HepG2 (cell line): ENCODE measurements around the gene CYP46A1. TPM values are rescaled to one million over a fixed set of nuclear protein-coding genes. Genes with fewer than 3 reads are reported as not detected.

Experiments
- ATAC-seq: fragments of 200-7000 bp; cut with Tn5 transposase; 3 replicates; pipeline ENCODE4 v1.9.1; 2020; ENCODE audit warnings: mild to moderate bottlenecking, moderate library complexity
- BruUV-seq: library from RNA; stranded (reverse); fragments of 400-500 nt; replicated peaks from 2 replicates; lab custom pipeline; 2021; lab: Mats Ljungman, UMichigan
- CTCF ChIA-PET: fragments of 300-600 bp; formaldehyde crosslinking; extraction: SDS; loops from one replicate; lab custom pipeline; 2021; ENCODE audit warnings: low total read pairs, inconsistent platforms, low intra/inter-chr PET ratio; lab: Yijun Ruan, JAX
- POLR2A ChIA-PET: fragments of 350-600 bp; sonication (Branson Sonifier 250); formaldehyde crosslinking; loops from one replicate; lab custom pipeline; 2020; ENCODE audit warnings: antibody characterized with exemption, inconsistent platforms; lab: Yijun Ruan, JAX
- DNase-seq: peaks from one replicate; pipeline ENCODE4 v3.0.0-alpha.2; 2015; ENCODE audit warnings: low spot score
- FAIRE-seq: peaks from 3 replicates; lab custom pipeline; 2011; peaks lifted over from hg19 to GRCh38; lab: Jason Lieb, UNC
- H2AFZ ChIP-seq: one replicate; pipeline ENCODE4 v1.6.1; 2011; ENCODE audit warnings: low read length, inconsistent platforms
- H3K27ac ChIP-seq: fragments of 300-600 bp; 3 replicates; pipeline ENCODE4 v1.8.0; 2011; ENCODE audit warnings: mixed run types, mild to moderate bottlenecking, mixed read lengths, low read length, inconsistent platforms; ENCODE audit not compliant: insufficient read depth; ENCODE audit errors: extremely low read length
- H3K27me3 ChIP-seq, 2 experiments: fragments of 200-600 bp in 1 of 2; 2 replicates in 1 of 2; 3 replicates in 1 of 2; pipeline versions ENCODE4 v1.6.0 to v1.8.0; 2011; ENCODE audit warnings: low read length in 2 of 2, mild to moderate bottlenecking in 2 of 2, moderate library complexity in 2 of 2, inconsistent platforms in 1 of 2; ENCODE audit not compliant: insufficient read depth in 2 of 2, control insufficient read depth in 1 of 2
- H3K36me3 ChIP-seq, 2 experiments: fragments of 200-600 bp in 1 of 2; replicated peaks in 1 of 2; 2 replicates in 1 of 2; 3 replicates in 1 of 2; pipeline versions ENCODE4 v1.5.1 to v1.8.0; 2011; ENCODE audit warnings: low read length in 2 of 2, inconsistent platforms in 1 of 2; ENCODE audit not compliant: insufficient read depth in 2 of 2, control insufficient read depth in 1 of 2
- H3K4me1 ChIP-seq: 2 replicates; pipeline ENCODE4 v1.5.1; 2012; ENCODE audit warnings: low read length, inconsistent platforms; ENCODE audit not compliant: insufficient read depth
- H3K4me2 ChIP-seq: 2 replicates; pipeline ENCODE4 v1.6.0; 2011; ENCODE audit warnings: low read depth, low read length, inconsistent platforms
- H3K4me3 ChIP-seq, 3 experiments: fragments of 200-600 bp in 1 of 3; sonication (generic), shearing (Covaris generic) in 1 of 3; replicated peaks in 1 of 3; 2 replicates each; pipeline ENCODE4 v1.5.1; 2011 to 2016; ENCODE audit warnings: low read length in 3 of 3, inconsistent platforms in 2 of 3, low read depth in 2 of 3, mild to moderate bottlenecking in 2 of 3, control low read depth in 1 of 3, mixed read lengths in 1 of 3; ENCODE audit not compliant: insufficient read depth in 1 of 3
- H3K79me2 ChIP-seq: one replicate; pipeline ENCODE4 v1.6.1; 2011; ENCODE audit warnings: low read length, inconsistent platforms; ENCODE audit not compliant: insufficient read depth
- H3K9ac ChIP-seq: 2 replicates; pipeline ENCODE4 v1.6.0; 2011; ENCODE audit warnings: mild to moderate bottlenecking, low read depth, low read length, inconsistent platforms; ENCODE audit not compliant: insufficient read depth
- H3K9me3 ChIP-seq: 2 replicates; pipeline ENCODE4 v1.5.1; 2012; ENCODE audit warnings: mild to moderate bottlenecking, low read length
- H4K20me1 ChIP-seq: 2 replicates; pipeline ENCODE4 v1.6.0; 2011; ENCODE audit warnings: inconsistent platforms, mild to moderate bottlenecking, low read length, moderate library complexity; ENCODE audit not compliant: insufficient read depth
- ARNTL ChIP-seq: sonication (generic); formaldehyde crosslinking; IDR thresholded peaks from 2 replicates; pipeline ENCODE4 v1.4.0; 2020; ENCODE audit warnings: mild to moderate bottlenecking, missing genetic modification reagents
- KAT7 ChIP-seq: IDR thresholded peaks from 2 replicates; pipeline ENCODE4 v1.6.1; 2018; ENCODE audit warnings: borderline replicate concordance, missing compliant biosample characterization
- PCBP2 ChIP-seq: fragments of 200-400 bp; formaldehyde crosslinking; optimal IDR thresholded peaks from 2 replicates; pipeline ENCODE3; 2018; ENCODE audit warnings: low read length, low read depth; ENCODE audit not compliant: poor library complexity, severe bottlenecking
- TBX2 ChIP-seq: sonication (generic); formaldehyde crosslinking; IDR thresholded peaks from 2 replicates; pipeline ENCODE4 v1.5.0; 2020; ENCODE audit warnings: missing genetic modification reagents, mild to moderate bottlenecking, borderline replicate concordance
- ZNF768 ChIP-seq: sonication (generic); formaldehyde crosslinking; IDR thresholded peaks from 2 replicates; pipeline ENCODE4 v1.4.0; 2020; ENCODE audit warnings: missing genetic modification reagents
- WGBS: methylation state at CpG from one replicate; pipeline ENCODE4 v1.1.6; 2017; ENCODE audit warnings: low lambda C conversion rate; 5-methylcytosine and 5-hydroxymethylcytosine counted together
- in situ Hi-C: cut with HindIII; loops from 2 replicates; pipeline ENCODE4 v1.10.0; 2017; ENCODE audit warnings: low pct_unique_long_range_greater_than_20kb; ENCODE audit not compliant: extremely low pct_ligation_motif_present
- intact Hi-C: fragments of 100-400 bp; cut with micrococcal nuclease; formaldehyde crosslinking; loops from one replicate; pipeline ENCODE4 v1.10.0; 2022; ENCODE audit not compliant: unreplicated experiment
- polyA plus RNA-seq, 8 experiments: library from polyadenylated mRNA; depleted of rRNA in 3 of 8; stranded (reverse) in 7 of 8; unstranded in 1 of 8; fragments of >200 nt; fragmentation: Illumina TruSeq in 4 of 8; extraction: Trizol in 4 of 8; gene quantifications; 2 replicates each; pipeline versions ENCODE4 v1.2.1 to v1.2.3, GENCODE V29; 2011 to 2016; ENCODE audit warnings: low read depth in 4 of 8, missing spikeins in 1 of 8, mixed read lengths in 1 of 8; ENCODE audit not compliant: insufficient read depth in 1 of 8
- total RNA-seq, 5 experiments: library from RNA; depleted of rRNA; stranded (reverse); fragments of >200 nt; fragmentation: Illumina TruSeq; extraction: Trizol; gene quantifications; 2 replicates each; pipeline ENCODE4 v1.2.3, GENCODE V29; 2016; ENCODE audit warnings: low read depth in 1 of 5
- TF ChIP-seq, protein P1 (sequence below): sonication (generic); formaldehyde crosslinking; IDR thresholded peaks from 2 replicates; pipeline ENCODE4 v1.5.1; 2020; ENCODE audit warnings: mild to moderate bottlenecking, moderate library complexity, missing genetic modification reagents

CYP46A1 gene
- total and polyA plus RNA-seq, 2 of the 13 experiments (the other 11 are each of a cell fraction or from before 2014, with no cell fraction given): not detected

DNA sequence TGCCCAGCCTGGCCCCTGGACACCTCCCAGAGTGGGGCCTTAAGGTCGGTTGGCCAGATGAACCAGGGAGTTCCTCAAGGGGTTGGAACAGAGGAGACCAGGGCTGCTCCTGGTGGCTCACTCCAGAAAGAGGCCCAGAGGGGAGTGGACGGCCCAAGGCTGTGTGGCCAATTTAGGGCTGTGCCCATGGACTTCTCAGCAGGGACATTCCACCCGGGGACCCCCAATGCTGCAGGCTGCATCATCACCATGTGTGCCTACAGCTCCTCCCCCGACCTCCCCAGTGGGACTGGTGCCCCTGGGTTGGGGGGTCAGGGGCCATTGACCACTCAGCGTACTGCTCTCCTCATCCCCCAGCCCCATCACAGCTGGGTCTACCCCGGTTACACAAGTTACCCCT, 17.6 kb upstream of the CYP46A1 start (continued):
- no peak for TF ChIP-seq PCBP2
- no peak for TF ChIP-seq ARNTL (CRISPR knock-in tag)
- TF ChIP-seq TBX2 (CRISPR knock-in tag): no peak
- no peak for TF ChIP-seq KAT7

DNA sequence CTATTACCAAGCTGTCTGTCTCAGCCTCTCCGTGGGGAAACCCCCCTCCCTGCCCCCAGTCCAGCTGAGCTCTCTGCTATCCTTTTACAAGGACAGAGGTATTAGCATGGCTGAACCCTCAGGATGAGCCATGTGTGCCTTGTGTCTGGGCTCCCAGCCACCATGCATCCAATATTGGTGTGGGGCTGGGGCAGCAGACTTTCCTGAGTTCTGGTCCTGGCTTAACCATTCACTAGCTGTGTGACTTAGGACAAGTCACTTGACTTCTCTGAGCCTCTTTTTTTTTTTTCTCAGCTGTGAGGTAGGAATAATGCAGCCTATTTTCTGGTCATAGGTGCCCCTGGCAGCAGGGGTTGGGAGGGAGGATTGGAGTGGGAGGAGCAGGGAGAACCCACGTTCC, 17.1 kb upstream of the CYP46A1 start:
- no peak for DNase-seq
- Histone ChIP-seq H3K9ac (no peak overlapping the region), H3K27me3 (peaks cover 6 to 30% of the 10 kb centered on the region in 2 experiments; a peak in 3 of 5 replicates), H3K4me2 (no peak overlapping the region), H3K4me1 (peaks cover 41% of the 10 kb centered on the region), H3K36me3 (no peaks in the 10 kb centered on the region), H3K27ac (no peak overlapping the region), H4K20me1 (no peaks in the 10 kb centered on the region), H3K4me3 (no peak overlapping the region), H3K79me2 (no peaks in the 10 kb centered on the region), H2AFZ (no peak overlapping the region), H3K9me3 (no peaks in the 10 kb centered on the region)
- CTCF ChIA-PET: no interaction called here
- intact Hi-C loops: no loop called here
- no peak for FAIRE-seq
- POLR2A ChIA-PET: no interaction called here
- in situ Hi-C loops: no loop called here
- 5% methylated on average over 2 of the region's 2 CpGs for WGBS
- TF ChIP-seq ZNF768 (CRISPR knock-in tag): peak; percentile 80
- TF ChIP-seq, protein P1, sequence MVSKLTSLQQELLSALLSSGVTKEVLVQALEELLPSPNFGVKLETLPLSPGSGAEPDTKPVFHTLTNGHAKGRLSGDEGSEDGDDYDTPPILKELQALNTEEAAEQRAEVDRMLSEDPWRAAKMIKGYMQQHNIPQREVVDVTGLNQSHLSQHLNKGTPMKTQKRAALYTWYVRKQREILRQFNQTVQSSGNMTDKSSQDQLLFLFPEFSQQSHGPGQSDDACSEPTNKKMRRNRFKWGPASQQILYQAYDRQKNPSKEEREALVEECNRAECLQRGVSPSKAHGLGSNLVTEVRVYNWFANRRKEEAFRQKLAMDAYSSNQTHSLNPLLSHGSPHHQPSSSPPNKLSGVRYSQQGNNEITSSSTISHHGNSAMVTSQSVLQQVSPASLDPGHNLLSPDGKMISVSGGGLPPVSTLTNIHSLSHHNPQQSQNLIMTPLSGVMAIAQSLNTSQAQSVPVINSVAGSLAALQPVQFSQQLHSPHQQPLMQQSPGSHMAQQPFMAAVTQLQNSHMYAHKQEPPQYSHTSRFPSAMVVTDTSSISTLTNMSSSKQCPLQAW (CRISPR knock-in tag): no peak
- no peak for ATAC-seq
- no TSS peak for BruUV-seq
